NCI-H1436 (cell line): ENCODE data around the gene NCKAP1.
A peak's percentile ranks its signal among the peaks of the same experiment; 100 is the strongest.
"Not testable (repeated sequence)": the region's sequence is repeated elsewhere in the genome, so short reads cannot be mapped to it uniquely, and the experiment has no call there.

Experiments used
- DNase-seq: peaks from one replicate; lab custom pipeline; 2025; lab: John Stamatoyannopoulos, UW

Gene NCKAP1

GRCh38 chr2:183035954-183036669 lies 2.1 kb downstream of the NCKAP1 start:
- DNase-seq = no peak

GRCh38 chr2:183035298-183035953 lies 2.8 kb downstream of the NCKAP1 start:
- DNase-seq = no peak

DNA sequence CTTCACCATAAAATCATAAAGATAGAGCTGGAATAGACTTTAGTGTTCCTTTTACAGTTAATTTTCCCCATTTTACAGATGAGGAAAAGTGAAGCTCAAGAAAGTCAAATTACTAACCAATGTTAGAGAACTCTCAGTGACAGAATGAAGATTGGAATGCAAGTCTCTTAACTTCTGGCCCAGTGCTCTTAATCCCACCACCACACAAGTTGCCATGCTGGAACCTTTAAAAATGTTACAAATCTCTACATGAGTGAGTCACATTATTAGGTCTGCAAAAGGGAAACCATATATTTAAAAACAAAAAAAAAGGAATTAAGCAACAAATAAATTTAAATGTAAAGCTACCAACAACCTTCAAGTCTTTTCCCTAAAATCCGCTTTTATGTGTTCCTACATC lies 3.5 kb downstream of the NCKAP1 start:
- DNase-seq = no peak

DNA sequence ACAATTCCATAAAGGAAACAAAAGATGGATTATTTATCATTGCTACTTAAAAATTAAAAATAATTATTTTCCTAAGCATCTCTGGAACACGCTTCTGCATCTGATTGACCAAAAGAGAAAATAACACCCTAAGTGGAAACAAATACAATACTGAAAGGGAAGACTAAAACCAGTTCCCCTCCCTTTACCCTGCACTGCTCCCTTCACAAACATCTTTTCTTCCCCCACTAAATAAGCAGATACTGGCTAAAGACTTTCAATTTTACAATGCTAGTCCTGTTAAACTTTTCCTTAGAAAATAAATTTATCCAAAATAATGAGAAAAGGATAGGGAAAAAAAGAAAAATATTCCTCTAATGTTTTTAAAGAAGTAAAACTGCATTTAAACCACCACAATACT lies 4.3 kb downstream of the NCKAP1 start:
- no peak for DNase-seq

DNA sequence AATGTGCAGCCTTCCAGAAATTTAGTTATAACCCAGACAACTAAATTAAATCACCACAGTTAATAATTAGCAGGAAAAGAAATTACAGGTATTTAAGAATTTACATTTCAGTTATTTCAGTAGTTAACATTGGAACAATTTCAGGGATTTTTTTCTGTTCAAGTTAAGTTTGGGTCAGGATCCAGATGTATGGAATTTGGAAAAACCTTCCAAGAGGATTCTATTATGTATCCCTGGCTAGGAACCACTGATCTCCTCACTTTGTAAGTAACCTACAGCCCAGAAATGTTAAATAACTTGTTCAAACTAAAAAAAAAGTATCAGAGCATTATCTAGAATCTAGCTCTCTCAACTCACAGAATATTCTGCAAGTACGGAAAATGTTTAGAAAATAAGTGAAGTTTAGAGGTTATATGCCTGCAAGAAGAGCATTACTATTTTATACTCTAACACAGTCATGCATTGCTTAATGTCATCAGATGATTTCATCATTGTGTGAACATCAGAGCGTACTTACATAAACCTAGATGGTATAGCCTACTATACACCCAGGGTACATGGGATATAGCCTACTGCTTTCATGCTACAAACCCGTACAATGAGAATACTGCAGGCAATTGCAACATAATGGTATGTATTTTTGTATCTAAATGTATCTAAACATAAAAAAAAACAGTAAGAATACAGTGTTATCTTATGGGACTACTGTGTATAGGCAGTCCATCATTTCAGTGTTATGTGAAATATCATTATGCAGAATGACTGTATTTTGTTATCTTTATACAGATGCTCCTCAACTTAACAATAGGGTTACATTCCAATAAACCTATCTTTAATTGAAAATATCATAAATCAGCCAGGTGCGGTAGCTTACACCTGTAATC lies 6.1 kb downstream of the NCKAP1 start:
- DNase-seq = no peak

- no peak for DNase-seq
Measured at GRCh38 chr2:183029219-183029618, 9.0 kb downstream of the NCKAP1 start.

DNA sequence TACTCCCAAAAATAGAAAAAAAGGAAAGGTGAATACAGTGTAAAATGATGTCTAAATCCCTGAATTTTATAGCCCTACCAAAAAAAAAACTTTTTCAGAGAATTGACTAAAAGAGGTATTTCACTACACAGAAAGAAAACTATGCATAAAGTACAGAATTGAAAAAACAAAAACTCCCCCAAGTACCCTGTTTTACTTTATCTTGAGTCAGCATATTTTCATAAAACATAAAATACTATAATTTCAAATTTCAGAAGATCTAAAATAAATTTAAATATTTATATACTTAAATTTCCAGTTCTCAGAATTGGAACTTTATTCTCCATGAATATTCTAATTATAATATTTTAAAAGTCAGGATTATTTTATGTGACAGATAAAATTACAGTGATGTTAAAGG lies 10.1 kb downstream of the NCKAP1 start:
- no peak for DNase-seq

- no peak for DNase-seq
Measured at GRCh38 chr2:183027443-183027842, 10.8 kb downstream of the NCKAP1 start.

- DNase-seq = no peak
Measured at GRCh38 chr2:183026424-183026823, 11.8 kb downstream of the NCKAP1 start.

DNA sequence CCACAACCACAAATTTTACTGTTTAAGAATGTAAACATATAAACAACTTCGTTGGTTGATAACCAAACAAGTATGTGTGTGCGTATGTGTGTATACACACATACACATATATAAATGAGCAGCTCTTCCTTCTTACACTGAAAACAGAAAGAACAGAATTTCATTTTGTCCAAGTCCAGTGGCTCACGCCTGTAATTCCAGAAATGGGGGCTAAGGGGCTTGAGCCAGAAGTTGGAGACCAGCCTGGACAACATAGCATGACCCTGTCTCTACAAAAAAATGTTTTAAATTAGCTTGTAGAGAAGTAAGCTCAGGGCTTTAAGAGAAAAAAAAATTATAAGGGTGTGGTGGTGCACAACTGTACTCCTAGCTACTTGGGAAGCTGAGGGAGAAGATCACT lies 12.3 kb downstream of the NCKAP1 start:
- no peak for DNase-seq

DNA sequence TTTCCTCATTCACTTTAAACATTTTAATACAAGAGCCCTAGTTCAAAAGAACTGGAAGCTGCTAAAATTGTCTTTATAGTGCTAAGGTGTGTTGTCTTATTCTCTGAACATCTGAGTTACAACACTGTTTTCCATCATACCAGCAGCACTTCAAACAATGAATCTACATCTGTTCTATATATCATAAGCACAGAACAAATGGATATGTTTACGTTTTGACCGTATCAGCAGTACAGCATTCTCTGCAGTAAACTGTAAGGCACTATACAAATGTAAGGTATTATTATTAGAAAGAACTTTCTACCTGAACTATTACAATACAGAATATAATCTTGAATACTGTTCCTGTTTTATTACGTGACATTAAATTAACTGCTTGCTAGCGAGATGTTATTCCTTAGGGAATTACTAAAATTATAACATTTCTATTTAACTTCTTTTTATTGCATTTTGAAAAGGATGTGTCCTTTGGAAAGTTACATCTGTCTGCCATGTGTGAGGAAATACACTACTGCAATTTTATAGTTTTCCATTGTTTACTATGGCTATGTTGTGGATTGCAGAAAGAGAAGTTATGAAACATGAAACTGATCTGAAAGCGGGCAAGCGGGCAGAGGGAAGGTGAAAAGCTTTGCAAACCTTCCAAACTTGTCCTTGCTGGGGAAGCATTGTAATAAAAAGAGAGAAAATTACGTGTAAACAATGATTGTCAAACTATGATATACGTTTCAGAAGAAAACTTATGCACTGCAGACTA lies 13.7 kb downstream of the NCKAP1 start:
- no peak for DNase-seq

DNA sequence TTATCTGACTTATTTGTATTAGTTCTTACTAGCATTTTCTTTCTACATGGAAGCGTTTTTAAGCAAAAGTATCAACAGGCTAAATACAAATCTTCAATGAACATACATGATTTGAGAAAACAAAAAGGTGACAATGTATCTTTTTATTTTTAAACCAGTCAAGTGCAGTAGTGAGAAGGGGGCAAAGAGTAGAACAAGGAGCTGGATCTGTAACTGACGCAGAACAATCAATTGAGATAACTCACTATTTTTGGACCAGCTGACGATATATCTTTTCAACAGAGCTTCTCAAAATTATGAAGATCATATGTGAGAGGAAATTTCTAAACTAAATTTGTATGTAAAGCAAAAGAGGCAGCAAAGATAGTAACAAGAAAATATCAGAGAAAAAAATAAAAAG lies 15.5 kb downstream of the NCKAP1 start:
- no peak for DNase-seq

- DNase-seq = no peak
Measured at GRCh38 chr2:183021613-183022012, 16.6 kb downstream of the NCKAP1 start.

DNA sequence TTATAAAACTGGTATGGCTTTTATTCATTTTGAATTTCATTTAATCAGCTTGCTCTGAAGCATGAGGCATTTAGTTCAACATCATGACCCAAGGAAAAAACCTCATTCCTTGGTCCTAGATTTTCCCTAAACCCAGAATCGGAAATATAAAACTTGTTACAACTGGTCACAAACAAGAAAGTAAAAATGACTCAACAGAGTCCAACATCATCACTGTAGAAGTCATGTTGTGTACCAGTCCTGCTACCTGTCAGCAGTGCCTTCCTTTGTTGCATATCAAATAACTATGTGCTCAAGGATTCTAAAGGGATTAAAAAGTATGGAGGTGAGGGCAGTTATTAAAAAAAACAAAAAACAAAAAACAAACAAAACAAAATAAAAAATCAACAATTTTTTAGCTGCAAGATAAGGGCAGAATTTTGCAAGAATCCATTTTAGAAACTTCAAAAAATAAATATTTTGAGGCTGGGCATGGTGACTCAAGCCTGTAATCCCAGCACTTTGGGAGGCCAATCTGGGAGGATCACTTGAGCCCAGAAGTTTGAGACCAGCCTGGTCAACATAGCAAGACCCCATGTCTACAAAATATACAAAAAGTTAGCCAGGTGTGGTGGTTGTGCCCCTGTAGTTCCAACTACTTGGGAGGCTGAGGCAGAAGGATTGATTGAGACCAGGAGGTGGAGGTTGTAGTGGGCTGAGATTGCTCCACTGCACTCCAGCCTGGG lies 18.4 kb downstream of the NCKAP1 start:
- no peak for DNase-seq

DNA sequence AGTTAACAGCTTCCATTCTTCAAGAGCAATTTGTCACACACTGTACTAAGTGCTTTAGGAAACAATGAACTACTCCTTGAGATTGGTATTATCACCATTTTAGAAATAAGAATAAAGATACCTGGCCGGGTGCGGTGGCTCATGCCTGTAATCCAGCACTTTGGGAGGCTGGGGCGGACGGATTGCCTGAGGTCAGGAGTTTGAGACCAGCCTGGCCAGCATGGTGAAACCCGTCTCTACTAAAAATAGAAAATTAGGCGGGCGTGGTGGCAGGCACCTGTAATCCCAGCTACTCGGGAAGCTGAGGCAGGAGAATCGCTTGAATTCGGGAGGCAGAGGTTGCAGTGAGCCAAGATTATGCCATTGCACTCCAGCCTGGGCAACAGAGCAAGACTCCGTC lies 20.4 kb downstream of the NCKAP1 start:
- not testable (repeated sequence) for DNase-seq

- no peak for DNase-seq
Measured at GRCh38 chr2:183014005-183014404, 24.3 kb downstream of the NCKAP1 start.

DNA sequence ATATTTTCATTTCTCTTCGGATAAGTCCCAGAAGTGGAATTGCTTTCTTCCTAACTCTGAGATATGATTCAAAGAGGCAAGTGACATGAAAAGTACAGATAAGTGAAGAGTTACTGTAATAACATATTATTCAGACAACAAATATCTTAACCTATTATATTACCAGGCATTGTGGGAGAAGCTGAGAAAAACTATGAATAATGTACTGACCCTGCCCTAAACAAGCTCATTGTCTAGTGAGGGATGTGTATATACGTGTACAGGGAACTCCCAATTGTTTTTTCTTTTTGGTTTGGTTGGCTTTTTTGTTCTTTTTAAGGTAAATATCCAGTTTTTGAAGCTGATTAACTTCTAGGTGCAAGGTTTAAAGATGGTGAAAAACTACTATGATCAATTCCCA lies 26.5 kb downstream of the NCKAP1 start:
- DNase-seq = no peak

DNA sequence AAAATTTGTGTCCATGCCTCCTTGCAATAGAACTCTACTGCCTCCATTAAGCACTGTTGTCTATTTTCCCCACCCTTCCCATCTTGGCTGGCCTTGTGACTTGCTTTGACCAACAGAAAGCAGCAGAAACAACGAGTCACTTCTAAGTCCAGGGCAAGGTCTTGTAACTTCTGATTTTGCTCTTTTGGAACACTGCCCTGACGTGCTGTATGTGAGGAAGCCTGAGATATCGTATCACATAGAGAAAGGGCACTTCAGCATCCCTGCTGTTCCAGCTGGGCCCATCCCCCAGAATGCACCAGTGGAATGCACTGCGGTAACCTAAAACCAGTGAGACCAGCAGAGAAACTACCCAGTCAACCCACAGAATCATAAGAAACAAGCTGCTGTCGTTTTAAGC lies 28.1 kb downstream of the NCKAP1 start:
- DNase-seq = no peak

DNA sequence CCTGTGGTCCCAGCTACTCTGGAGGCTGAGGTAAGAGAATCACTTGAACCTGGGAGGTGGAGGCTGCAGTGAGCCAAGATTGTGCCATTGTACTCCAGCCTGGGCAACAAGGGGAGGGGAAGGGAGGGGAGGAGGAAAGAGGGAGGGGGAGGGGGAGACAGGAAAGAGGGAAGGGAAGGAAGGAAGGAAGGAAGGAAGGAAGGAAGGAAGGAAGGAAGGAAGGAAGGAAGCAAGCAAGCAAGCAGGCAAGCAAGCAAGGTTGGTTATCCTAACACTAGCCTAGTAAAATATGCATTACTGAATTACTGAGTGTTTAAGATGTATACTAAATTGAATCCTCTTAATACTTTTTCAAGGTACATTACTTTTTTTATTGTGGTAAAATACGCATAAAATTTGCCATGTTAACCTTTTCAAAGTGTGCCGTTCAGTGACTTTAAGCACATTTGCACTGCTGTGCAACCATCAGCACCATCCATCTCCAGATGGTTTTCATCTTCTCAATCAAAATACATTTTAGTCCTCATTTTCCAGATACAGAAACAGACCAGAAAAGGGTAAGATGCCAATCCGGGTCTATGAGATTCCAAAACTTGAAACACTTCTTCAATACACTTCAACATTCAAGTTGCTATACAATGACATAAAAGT lies 28.9 kb downstream of the NCKAP1 start:
- DNase-seq = no peak

DNA sequence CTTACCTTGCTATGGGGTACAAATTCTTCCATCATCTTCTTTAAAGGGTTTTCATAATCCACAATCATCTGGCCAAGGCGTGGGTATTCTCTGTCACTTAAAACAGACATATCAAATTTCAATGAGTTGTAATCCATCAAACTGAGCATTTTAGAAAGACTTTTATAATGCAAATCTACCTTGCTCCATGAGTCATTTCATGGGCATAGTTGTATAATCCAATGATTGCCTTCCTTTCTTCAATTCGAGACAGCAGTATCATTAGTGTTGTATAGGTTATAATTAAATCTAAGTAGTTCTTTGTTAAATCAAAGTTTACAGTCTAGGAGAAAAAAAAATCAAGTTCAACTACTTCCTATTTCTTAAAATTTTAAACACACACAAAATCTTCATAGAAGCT lies 36.3 kb downstream of the NCKAP1 start:
- DNase-seq = peak; percentile 67

DNA sequence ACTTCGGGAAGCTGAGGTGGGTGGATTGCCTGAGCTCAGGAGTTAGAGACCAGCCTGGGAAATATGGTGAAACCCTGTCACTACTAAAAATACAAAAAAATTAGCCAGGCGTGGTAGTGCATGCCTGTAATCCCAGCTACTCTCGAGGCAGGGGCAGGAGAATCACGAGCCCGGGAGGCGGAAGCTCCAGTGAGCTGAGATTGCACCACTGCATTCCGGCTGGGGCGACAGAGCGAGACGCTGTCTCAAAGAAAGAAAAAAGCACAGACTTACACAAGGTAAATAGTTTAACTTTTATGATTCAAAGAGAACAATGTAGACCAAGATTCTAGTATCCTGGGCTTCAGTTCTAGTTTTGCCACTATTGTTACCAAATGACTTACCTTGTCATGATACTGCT lies 37.4 kb downstream of the NCKAP1 start:
- DNase-seq = no peak
